GM21367 (cell line): ENCODE results near the gene PDE10A.
"Not testable (repeated sequence)": the region's sequence is repeated elsewhere in the genome, so short reads cannot be mapped to it uniquely, and the experiment has no call there.

Experiments used
- ATAC-seq: cut with Tn5 transposase; IDR thresholded peaks from one replicate; pipeline ENCODE4 v1.9.1; 2021; ENCODE audit not compliant: unreplicated experiment

The PDE10A gene

DNA sequence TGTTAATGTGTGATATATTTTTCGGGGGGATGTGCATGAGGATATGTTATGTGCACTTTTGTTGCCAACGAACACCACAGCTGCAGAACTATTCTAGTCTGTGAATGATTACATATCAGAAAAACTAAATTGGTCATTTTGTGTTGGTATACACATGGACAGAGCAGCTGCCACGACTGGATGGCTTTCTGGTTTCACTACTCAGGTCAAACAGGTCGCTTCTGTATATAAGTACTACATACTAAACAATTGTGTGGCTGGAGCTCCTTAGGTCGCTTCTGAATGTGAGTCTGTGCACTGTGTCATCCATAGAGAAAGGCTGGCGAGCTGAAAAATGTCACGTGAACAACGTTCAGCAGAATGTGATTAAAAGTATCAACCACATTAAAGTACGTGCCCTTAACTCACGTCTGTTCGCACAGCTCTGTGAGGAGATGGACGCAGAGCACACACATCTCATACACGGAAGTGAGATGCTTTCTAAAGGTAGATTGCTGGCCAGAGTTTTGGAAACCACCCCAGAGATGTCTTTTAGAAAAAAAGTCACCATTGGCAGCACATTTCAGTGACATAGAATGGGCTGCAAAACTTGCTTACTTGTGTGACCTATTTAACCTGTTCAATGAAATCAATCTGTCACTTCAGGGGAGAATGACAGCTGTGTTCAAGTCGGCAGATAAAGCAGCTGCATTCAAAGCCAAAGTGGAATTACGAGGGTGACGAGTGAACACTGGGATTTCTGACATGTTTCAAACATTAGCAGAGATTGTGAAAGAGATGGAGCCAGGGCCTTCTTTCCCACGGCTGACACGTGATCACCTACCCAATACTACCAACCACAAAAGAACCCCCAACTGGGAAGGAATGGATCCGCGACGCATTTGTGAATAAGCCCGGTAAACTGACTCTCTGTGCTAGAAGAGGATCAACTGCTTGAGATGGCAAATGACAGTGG lies 176.6 kb downstream of the PDE10A start:
- ATAC-seq = no peak

DNA sequence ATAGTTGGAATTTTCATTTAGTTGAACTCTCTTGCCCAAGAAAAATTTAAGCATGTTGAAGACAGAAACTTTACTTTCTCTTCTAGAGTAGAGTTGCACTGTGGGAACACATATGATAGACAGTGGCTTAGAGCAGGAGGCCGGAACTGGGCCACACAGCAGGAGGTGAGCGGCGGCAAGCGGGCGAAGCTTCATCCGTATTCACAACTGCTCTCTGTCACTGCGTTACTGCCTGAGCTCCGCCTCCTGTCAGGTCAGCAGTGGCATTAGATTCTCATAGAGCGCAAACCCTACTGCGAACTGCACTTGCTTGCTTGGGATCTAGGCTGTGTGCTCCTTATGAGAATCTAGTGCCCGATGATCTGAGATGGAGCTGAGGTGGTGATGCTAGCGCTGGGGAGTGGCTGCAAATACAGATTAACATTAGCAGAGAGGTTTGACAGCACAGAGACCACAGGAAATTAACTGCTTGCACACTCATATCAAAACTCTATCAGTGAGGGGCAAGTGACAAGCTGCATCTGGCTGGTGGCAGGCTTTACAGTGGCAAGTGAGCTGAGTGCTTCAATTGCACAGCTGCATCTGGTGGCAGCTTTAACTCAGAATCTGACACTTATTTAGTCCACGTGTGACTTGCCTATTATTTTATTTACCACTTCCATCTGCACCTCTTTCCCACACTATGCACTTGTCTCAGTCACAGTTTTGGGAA lies 178.7 kb downstream of the PDE10A start:
- ATAC-seq = no peak

DNA sequence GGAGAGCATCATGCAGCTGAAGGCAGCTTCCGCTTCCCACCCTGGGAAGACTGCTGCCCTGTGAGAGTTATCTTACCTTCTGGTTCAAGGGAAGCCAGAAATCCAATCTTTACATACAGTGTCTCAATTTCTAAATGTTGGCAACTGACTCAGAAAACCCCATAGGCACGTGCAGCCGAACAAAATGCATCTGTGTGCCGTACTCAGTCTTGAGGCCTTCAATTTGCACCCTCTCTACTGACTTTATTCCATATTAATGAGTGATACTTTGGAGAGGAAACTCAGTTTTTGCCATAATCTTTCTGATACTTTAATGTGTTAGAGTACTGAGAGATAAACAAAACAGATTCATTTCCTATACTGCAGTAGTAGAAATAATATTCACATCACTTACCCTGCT lies 181.1 kb downstream of the PDE10A start:
- ATAC-seq = no peak

DNA sequence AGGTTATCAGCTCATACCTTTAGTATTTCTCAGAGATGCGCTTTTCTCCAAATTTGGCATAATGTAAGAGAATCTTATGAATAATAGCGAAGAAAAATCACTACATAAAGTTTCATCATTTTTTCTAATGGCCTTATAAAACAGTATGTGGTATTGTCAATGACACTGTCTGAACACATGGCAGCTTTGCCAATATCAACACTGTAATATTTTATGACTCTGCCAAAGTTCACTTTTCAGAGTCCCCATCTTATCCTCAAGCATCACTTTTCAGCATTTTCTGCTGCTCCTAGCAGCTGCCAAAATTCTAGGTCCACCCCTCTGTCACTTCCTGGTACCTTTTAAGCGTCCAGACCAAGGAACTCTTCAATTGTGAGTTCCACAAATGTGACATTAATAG lies 182.1 kb downstream of the PDE10A start:
- ATAC-seq = no peak

DNA sequence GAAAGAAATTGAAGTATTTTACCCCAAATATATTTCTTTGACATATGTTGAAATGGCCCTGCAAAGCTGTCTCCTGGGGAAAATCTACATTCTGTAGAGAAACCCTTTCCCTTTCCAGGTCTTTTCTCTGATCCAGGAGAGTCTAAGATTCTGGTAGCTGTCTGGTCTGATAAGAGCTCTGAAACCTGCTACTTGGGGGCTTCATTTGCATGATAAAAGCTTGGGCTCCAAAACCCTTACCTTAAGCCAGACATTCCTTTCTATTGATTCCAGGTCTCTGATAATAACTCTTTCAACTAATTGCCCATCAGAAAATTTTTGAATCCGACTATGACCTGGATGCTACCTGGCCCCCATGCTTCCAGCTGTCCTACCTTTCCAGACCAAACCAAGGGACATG lies 184.5 kb downstream of the PDE10A start:
- ATAC-seq = no peak

DNA sequence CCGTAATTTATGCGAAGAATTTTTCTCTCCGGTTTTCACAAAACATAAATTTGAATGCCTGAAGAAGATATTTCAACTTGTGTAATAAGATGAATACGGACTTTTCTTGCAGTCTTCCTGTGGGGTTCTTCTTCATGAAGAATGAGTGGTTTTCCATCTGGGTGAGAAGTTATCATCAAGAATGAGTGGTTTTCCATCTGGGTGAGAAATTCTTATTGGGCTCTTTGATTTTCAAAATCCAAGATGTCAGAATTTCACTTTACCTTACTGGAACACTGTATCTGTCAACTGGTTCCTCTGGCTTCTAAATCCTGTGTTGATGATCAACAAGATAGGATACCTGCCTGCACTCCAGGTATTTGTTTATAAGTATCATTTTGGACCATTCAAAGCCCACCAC lies 193.6 kb downstream of the PDE10A start:
- ATAC-seq = no peak

DNA sequence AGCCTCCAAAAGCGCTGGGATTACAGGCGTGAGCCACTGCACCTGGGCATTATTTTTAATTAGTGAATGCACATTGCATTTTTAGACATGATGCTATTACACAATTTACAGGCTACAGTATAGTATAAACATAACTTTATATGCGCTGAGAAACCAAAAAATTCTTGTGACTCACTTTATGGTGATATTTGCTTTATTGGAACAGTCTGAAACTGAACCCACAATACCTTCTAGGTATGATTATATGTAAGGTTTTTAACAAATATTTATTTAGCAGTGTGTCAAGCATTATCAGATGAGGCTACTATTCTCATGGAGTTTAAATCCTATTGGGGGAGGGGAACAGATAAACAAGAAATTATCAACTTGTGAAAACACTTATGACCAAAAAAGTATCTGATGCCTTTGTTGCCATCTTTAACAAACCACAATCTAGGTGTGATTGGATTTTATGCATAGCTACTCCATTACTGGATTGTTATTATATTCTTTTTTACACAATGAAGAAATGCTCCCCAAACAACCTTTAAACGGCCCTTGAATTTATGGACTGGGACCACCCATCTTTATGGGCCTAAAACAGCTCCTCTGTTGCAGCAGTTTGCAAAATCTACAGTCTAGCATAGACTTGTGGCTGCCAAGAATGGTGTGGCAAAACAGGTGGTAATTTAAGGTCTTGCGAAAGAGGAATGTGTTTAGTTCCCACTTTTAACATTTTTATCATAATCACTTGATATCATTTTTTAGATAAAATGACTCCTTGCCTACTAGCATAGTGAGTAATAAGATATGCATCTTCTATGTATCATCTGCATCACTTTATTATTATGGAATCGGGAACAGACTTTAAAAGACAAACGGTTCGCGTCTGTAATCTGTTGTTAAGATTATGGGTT lies 194.5 kb downstream of the PDE10A start:
- ATAC-seq = no peak

DNA sequence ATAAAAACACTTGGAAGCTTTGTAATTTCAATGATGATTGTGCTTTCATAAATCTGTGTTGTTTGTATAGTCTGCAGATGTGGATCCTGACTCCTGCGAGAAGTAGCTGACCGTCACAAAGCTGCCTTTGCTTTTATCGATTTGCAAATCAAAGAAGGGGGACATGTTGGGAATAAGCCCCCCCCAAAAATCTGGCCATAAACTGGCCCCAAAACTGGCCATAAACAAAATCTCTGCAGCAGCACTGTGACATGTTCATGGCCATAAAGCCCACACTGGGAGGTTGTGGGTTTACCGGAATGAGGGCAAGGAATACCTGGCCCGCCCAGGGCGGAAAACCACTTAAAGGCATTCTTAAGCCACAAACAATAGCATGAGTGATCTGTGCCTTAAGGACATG lies 199.5 kb downstream of the PDE10A start:
- not testable (repeated sequence) for ATAC-seq

DNA sequence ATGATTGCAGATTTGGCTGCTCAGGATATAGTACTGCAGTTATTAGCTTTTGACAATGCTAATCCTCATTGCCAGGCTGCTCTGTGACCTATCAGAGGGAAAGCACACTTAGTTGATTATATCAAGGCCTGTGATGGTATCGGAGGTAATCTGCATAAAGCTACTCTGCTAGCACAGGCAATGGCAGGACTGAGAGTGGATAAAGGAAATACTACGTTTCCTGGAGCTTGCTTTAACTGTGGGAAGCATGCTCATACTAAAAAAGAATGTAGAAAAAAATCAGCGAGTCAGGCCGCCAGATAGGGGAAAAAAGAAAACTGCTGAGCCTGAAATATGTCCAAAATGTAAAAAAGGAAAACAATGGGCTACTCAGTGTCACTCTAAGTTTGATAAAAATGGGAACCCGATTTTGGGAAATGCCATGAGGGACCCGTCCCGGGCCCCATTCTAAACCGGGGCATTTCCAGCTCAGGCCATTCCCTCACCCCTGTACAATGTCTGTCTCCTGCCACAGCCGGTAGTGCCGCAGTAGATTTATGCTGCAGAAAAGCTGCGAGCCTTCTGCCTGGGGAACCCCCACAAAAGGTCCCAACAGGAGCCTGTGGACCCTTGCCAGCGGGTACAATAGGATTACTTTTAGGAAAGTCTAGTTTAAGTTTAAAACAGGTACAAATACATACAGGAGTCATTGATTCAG lies 203.3 kb downstream of the PDE10A start:
- ATAC-seq = not testable (repeated sequence)

DNA sequence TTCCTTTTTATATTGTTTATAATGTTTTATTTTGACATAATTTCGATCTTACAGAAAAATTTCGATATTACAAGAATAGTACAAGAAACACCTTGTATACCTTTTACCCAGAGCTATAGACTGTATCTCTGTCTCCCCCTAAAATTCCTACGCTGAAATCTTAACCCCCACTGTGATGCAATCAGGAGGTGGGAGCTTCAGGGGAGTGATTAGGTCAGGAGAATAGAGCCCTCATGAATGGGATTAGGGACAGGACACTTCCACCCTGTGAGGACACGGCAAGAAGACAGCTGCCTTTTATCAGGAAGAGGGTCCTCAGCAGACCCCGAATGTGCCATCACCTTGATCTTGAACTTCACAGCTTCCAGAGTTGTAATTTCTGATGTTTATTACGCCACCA lies 204.9 kb downstream of the PDE10A start:
- ATAC-seq = no peak

DNA sequence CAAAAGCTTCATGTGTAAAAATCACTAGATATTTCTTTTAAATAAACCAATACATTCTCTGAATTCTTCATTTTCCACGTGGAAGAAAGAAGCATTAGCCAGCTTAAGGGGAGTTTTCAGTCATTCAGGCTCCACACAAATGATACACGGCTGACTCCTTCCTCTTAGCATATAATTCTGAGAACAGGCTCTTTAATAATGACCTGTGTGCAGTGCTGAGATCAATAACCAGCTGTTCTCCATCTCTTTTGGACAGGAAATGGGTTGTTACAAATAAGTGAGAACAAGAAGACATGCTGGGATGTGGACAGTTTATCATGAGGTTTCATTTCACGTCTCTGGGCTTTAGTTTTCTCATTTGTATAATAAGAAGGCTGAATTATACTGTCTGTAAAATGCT lies 206.8 kb downstream of the PDE10A start:
- ATAC-seq = no peak

DNA sequence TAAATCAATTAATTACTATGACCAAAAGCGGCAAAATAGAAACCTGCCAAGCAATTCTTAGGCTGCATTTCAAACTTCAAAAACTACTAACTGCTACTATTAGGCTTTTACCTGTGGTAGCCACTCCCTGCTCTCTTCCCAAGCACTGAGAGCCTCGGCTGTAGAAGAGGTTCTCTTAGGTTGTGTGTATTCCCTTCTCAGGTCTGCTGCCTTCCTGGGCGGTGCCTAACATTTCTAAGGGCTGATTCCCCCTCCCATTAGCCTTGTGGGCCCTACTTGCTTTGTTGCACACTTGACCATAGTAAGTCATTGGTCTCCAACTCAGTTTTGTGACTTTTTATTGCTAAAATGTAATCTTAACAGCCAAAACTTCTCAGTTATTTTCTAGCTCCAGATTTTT lies 207.6 kb downstream of the PDE10A start:
- no peak for ATAC-seq

DNA sequence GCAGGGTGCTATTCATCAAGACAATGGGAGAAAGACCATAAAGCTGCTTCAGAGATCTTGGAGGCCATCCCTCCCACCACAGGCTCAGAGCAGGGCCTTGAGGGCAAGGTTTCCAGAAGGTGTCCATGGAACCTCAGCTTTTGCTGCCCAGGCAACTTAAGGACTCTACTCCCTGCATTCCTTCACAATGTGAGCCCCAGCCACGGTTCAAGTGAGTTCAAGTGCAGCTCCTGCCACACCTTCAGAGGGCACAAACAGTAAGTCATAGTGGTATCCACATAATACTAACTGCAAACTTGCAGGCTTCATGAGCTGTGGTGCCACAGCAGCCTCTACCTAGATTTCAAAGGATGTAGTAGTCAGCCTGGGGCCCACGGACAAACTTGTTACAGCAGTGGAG lies 209.6 kb downstream of the PDE10A start:
- no peak for ATAC-seq

DNA sequence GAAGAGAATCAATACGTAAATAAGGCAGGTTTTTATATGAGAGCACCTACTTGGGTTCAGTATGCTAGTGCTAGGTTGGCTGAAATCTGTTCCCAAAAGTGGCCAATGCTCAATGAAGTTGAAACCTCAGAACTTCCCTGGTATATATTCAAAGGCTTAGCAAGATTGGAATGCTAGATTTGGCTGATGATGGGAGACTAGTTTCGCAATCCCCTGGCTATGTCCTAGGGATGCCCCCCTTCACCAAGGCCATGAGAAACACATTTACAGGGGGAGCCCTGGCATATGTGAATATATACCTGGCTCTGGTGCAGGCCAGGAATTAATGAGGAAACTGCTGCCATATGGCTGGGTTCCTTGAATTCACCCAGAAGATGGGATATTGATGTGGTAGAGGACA lies 211.2 kb downstream of the PDE10A start:
- no peak for ATAC-seq

DNA sequence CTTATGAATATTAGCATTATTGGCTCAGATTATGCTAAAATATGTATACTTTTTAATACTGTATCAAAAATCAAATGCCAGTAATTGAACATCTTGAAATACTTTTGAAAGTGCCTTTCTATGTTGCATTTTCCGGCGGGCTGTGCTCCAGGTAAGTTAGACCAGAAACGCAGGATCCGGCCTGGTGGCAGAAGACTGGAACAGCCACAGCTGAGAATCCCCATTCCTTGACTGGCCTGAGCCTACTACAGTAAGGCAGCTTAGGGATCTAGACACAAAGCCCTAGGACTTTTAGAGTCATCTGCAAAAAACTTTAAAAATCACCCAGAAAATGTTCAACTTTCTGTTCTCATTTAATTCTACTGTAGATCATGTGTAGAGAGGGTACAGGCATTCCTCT lies 214.8 kb downstream of the PDE10A start:
- no peak for ATAC-seq

DNA sequence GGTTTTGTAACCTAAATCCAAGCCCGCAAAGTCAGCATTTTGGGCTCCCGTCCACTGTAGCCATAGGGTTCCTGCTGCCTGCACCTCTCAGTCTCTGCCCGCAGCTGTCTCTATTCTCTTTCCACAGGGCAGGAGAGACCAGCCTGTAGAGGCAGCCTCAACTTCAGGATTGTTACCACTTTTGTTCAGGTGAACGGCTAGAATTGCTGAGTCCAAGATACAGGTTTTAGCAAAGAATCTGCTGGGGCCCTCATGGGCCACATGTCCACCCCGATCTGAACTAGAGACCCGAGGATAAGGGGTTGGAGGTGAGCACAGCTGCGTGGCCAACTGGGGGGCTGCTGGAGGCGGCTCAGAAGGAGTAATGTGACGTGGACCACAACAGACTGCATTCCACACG lies 215.9 kb downstream of the PDE10A start:
- ATAC-seq = no peak

DNA sequence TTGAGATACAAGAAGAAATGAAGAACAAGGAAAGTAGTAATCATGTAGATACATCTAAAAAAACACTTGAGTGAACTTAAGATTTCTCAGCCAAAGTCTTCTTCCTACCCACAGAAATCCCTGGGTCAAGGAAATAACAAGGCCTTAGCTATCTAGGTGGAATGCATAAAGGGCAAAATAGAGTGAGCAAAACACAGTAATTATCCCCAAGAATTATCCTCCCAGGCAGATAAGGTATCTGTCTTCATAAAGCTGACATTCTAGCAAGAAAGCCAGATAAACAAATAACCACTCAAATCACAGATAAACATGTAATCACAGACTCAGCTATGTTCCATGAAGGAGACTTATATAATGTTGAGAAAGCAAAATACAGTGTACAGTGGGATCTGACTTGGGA lies 216.7 kb downstream of the PDE10A start:
- ATAC-seq = no peak

DNA sequence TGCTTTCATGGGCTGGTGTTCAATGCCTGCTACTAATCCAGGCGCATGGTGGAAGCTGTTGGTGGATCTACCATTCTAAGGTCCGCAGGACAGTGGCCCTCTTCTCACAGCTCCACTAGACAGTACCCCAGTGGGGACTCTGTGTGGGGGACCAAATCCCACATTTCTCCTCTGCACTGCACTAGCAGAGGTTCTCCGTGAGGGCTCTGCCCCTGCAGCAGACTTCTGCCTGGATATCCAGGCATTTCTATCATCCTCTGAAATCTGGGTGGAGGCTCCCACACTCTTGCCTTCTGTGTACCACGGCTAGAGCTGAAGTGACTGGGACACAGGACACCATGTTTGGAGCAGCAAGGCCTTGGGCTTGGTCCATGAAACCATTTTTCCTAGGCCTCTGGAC lies 219.6 kb downstream of the PDE10A start:
- no peak for ATAC-seq

DNA sequence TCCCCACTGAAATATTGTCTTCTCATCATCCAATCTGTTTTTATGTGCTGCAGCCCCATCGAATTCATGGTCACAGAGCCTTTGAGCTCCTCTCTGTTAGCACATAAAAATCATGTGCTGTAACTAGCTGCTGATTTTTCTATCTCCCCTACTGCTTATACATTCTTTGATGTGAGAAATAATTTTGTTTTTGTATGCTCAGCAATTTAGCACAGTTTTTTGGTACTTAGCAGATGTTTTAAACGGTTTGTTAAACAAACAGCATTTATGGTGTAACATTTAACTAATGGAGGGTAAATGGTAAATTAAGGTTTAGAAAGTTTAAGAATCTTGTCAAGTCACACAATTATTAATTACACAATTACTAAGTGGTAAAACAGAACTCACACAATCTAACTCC lies 221.9 kb downstream of the PDE10A start:
- ATAC-seq = no peak

DNA sequence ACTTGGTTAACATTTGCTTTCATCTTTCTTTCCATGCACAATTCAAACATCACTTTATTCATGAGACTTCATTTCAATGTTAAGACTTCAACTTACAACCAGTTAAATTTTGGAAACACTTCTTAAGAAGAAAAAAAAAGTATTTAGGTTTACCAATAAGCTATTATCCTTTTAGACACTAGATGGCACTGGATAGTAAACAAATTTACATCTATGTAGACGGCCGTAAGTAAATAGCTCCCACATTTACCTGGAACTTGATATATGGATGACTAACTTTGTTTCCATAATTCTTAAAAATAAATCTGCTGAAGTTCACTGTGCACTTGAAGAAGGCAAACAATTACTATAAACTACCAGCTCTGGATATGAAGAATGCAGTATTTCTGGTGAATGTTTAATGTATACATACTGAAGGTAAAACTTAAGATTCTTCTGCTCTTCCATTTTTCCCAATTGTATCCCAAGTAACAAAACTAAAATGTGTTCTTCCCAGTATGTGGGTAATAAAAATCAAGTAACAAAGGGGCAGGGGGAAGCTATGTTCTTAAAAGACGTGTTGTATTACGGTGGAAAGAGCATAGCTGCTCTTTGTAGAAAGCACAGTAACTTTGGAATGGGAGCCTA lies 223.0 kb downstream of the PDE10A start:
- no peak for ATAC-seq
